Activated CD8-positive, alpha-beta memory T cell treated with anti-CD3 and anti-CD28 coated beads for 24 hours (primary cell): ENCODE data around the gene EBNA1BP2.
"Not testable (repeated sequence)": the region's sequence is repeated elsewhere in the genome, so short reads cannot be mapped to it uniquely, and the experiment has no call there.

Experiments
- DNase-seq: peaks from one replicate; pipeline ENCODE4 v3.0.0-alpha.2; 2020

The EBNA1BP2 gene

GRCh38 chr1:43171312-43171875 is 696 bp downstream of the EBNA1BP2 start:
- DNase-seq: no peak

- no peak for DNase-seq
Measured at GRCh38 chr1:43165765-43166164, 6.3 kb downstream of the EBNA1BP2 start.

- DNase-seq: no peak
Measured at GRCh38 chr1:43165162-43165561, 6.9 kb downstream of the EBNA1BP2 start.

- no peak for DNase-seq
Measured at GRCh38 chr1:43156026-43156425, 16.1 kb downstream of the EBNA1BP2 start.

- no peak for DNase-seq
Measured at GRCh38 chr1:43153443-43153842, 18.6 kb downstream of the EBNA1BP2 start.

GRCh38 chr1:43152866-43153265 is 19.2 kb downstream of the EBNA1BP2 start:
- DNase-seq: no peak

GRCh38 chr1:43149889-43150288 is 22.2 kb downstream of the EBNA1BP2 start:
- DNase-seq: no peak

GRCh38 chr1:43147625-43148327 is 24.3 kb downstream of the EBNA1BP2 start:
- peak; percentile 71 for DNase-seq

GRCh38 chr1:43144237-43144636 is 27.9 kb downstream of the EBNA1BP2 start:
- no peak for DNase-seq

GRCh38 chr1:43143441-43143888 is 28.6 kb downstream of the EBNA1BP2 start:
- DNase-seq: no peak

- DNase-seq: no peak
Measured at GRCh38 chr1:43140583-43140982, 31.5 kb downstream of the EBNA1BP2 start.

GRCh38 chr1:43140010-43140409 is 32.1 kb downstream of the EBNA1BP2 start:
- DNase-seq: no peak

- DNase-seq: not testable (repeated sequence)
Measured at GRCh38 chr1:43139295-43139694, 32.8 kb downstream of the EBNA1BP2 start.

- DNase-seq: no peak
Measured at GRCh38 chr1:43137445-43138052, 34.5 kb downstream of the EBNA1BP2 start.

GRCh38 chr1:43135857-43136781 is 36.0 kb downstream of the EBNA1BP2 start:
- no peak for DNase-seq

- DNase-seq: no peak
Measured at GRCh38 chr1:43134640-43135039, 37.5 kb downstream of the EBNA1BP2 start.

GRCh38 chr1:43134068-43134467 is 38.0 kb downstream of the EBNA1BP2 start:
- DNase-seq: no peak

GRCh38 chr1:43129426-43129825 is 42.7 kb downstream of the EBNA1BP2 start:
- no peak for DNase-seq

- DNase-seq: no peak
Measured at GRCh38 chr1:43128816-43129215, 43.3 kb downstream of the EBNA1BP2 start.

GRCh38 chr1:43123031-43123430 is 49.1 kb downstream of the EBNA1BP2 start:
- DNase-seq: no peak

- no peak for DNase-seq
Measured at GRCh38 chr1:43121256-43121900, 50.7 kb downstream of the EBNA1BP2 start.

- DNase-seq: not testable (repeated sequence)
Measured at GRCh38 chr1:43119928-43120586, 52.0 kb downstream of the EBNA1BP2 start.
